ENCODE data around the gene NUDCD3. TPM values are rescaled to one million over a fixed set of nuclear protein-coding genes. Genes with fewer than 3 reads are reported as not detected.

NUDCD3 gene
- total and polyA plus RNA-seq, 10 donors: 21.7 to 97.9 (median 41.3) TPM

DNA sequence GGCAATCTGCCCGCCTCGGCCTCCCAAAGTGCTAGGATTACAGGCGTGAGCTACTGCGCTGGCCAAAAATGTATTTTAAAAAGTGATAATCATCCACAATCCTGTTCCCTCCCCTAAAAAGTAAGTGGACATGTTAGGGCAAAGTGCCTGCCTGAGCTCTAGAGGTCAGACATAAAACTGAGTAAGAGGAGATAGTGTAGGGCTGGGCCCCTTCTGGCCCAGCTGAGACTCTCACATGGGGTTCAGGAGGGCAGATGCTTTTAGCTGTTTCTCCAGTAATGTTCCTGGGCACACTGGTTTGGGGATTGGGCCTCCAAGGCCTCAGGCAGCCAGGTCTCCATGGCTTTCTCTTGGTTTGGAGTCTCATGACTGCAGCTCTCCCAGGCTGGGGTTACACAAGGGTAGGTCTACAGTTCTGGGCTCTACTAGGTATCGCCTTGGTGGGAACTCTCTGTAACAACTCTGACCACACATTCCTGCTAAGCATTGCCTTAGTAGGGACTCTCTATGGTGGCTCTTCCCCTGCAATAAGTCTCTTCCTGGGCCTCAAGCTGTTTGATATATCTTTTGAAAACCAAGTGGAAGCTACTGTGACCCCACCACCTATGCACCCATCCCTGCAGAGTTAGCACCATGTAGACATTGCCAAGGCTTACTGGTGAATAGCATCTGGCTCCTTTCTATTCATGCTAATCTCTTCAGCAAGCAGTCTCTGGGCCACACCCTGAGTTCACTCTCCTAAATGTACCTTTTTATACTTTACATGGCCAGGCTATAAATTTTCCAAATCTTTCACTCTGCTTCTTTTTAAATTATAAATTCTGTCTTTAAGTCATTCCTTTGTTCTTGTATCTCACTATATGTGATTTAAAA lies 6.9 kb upstream of the NUDCD3 start:
- WGBS, 5 donors: 91 to 98% (median 97%) methylated on average over 5 of the region's 5 CpGs
- intact Hi-C loops (cut with DNase I; ENCODE audit: low total_unique reads): no loop called here
- H3K27ac ChIP-seq: no peak overlapping the region
- TF ChIP-seq, protein P1, sequence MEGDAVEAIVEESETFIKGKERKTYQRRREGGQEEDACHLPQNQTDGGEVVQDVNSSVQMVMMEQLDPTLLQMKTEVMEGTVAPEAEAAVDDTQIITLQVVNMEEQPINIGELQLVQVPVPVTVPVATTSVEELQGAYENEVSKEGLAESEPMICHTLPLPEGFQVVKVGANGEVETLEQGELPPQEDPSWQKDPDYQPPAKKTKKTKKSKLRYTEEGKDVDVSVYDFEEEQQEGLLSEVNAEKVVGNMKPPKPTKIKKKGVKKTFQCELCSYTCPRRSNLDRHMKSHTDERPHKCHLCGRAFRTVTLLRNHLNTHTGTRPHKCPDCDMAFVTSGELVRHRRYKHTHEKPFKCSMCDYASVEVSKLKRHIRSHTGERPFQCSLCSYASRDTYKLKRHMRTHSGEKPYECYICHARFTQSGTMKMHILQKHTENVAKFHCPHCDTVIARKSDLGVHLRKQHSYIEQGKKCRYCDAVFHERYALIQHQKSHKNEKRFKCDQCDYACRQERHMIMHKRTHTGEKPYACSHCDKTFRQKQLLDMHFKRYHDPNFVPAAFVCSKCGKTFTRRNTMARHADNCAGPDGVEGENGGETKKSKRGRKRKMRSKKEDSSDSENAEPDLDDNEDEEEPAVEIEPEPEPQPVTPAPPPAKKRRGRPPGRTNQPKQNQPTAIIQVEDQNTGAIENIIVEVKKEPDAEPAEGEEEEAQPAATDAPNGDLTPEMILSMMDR (IDR thresholded peaks at IDR 0.05 in 8 of 11, conservative IDR thresholded peaks at IDR 0.05 in 3 of 11): no peak
- no peak for TF ChIP-seq POLR2A (IDR thresholded peaks at IDR 0.05)
- TF ChIP-seq POLR2AphosphoS5 (IDR thresholded peaks at IDR 0.05): no peak
- H3K4me1 ChIP-seq: no peaks in the 10 kb centered on the region
- H3K9me3 ChIP-seq: no peaks in the 10 kb centered on the region
- H3K27me3 ChIP-seq (replicated peaks in 1 of 7): peaks cover 0 to 9% (median 0%) of the 10 kb centered on the region in 7 donors
- no peak overlapping the region for H3K4me3 ChIP-seq
- DNase-seq: no peak
- H3K36me3 ChIP-seq: no peaks in the 10 kb centered on the region

DNA sequence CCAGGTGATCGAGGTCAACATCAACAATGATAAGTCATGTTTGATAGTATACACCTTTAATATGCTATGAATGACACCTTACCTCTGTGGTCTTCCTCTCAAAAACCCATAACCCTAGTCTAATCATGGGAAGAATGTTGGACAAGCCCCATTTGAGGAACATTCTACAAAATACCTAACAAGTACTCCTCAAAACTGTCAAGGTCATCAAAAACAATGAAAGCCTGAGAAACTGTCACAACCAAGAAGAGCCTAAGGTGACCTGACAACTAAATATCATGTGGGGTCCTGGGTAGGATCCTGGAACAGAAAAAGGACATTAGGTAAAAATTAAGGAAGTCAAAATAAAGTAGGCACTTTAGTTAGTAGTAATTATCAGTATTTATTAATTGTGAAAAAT lies 5.9 kb upstream of the NUDCD3 start:
- TF ChIP-seq, protein P1 (IDR thresholded peaks at IDR 0.05 in 8 of 11, conservative IDR thresholded peaks at IDR 0.05 in 3 of 11): no peak
- TF ChIP-seq POLR2A (IDR thresholded peaks at IDR 0.05): no peak
- no peak for TF ChIP-seq POLR2AphosphoS5 (IDR thresholded peaks at IDR 0.05)
- WGBS, 5 donors: 76 to 94% (median 91%) methylated on average over 1 of the region's 1 CpG
- Histone ChIP-seq H3K36me3 (no peaks in the 10 kb centered on the region), H3K27me3 (replicated peaks in 1 of 7) (peaks cover 0 to 9% (median 0%) of the 10 kb centered on the region in 7 donors), H3K9me3 (no peaks in the 10 kb centered on the region), H3K27ac (no peak overlapping the region), H3K4me3 (no peak overlapping the region), H3K4me1 (peaks cover 0 to 2% (median 1%) of the 10 kb centered on the region in 6 donors)
- DNase-seq: no peak
- intact Hi-C loops (cut with DNase I; ENCODE audit: low total_unique reads): no loop called here

GRCh38 chr7:44494960-44495359 lies 4.5 kb upstream of the NUDCD3 start:
- intact Hi-C loops (cut with DNase I; ENCODE audit: low total_unique reads): no loop called here
- H3K4me3 ChIP-seq: no peak overlapping the region
- DNase-seq: no peak
- peaks cover 0 to 9% (median 0%) of the 10 kb centered on the region in 7 donors for H3K27me3 ChIP-seq (replicated peaks in 1 of 7)
- H3K27ac ChIP-seq: no peak overlapping the region
- 78 to 91% (median 83%) methylated on average over 2 of the region's 2 CpGs for WGBS, 5 donors
- H3K4me1 ChIP-seq: peaks cover 0 to 9% (median 6%) of the 10 kb centered on the region in 6 donors
- TF ChIP-seq POLR2A (IDR thresholded peaks at IDR 0.05) (no peak), POLR2AphosphoS5 (IDR thresholded peaks at IDR 0.05) (no peak)
- TF ChIP-seq, protein P1 (IDR thresholded peaks at IDR 0.05 in 8 of 11, conservative IDR thresholded peaks at IDR 0.05 in 3 of 11): no peak
- H3K36me3 ChIP-seq: no peaks in the 10 kb centered on the region
- H3K9me3 ChIP-seq: no peaks in the 10 kb centered on the region

DNA sequence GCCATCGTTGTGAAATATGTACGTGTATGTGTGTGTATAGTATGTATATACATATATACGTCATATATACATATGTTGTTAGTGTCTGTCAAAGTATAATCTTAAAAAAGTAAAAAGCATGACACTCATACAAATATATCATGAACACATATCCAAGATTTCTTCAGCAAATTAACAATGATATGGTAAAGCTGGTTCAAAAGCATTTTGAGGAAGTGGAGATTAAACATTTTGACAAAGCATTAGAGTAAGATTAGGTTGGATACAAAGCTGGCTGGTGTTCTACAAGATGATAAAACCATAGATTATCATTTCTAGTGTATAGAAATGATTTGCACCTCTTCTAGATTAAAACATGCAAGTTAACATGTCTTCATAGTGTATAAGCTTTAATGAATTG lies 771 bp upstream of the NUDCD3 start:
- intact Hi-C loops (cut with DNase I; ENCODE audit: low total_unique reads): no loop called here
- peaks cover 0 to 9% (median 0%) of the 10 kb centered on the region in 7 donors for H3K27me3 ChIP-seq (replicated peaks in 1 of 7)
- H3K9me3 ChIP-seq: no peaks in the 10 kb centered on the region
- TF ChIP-seq POLR2A (IDR thresholded peaks at IDR 0.05): no peak
- TF ChIP-seq, protein P1 (IDR thresholded peaks at IDR 0.05 in 8 of 11, conservative IDR thresholded peaks at IDR 0.05 in 3 of 11): no peak
- no peak for TF ChIP-seq POLR2AphosphoS5 (IDR thresholded peaks at IDR 0.05)
- no peaks in the 10 kb centered on the region for H3K36me3 ChIP-seq
- H3K27ac ChIP-seq: peak overlapping the region; percentile 95 to 100 (median 98)
- WGBS, 5 donors: 10 to 12% (median 11%) methylated on average over 3 of the region's 3 CpGs
- H3K4me1 ChIP-seq: peaks cover 20 to 47% (median 40%) of the 10 kb centered on the region in 6 donors
- H3K4me3 ChIP-seq: peak overlapping the region; percentile 75 to 91 (median 83)
- no peak for DNase-seq
